ENCODE measurements around the gene SESN2. TPM values are rescaled to one million over a fixed set of nuclear protein-coding genes. Genes with fewer than 3 reads are reported as not detected.

The SESN2 gene
- total RNA-seq, 6 experiments from 2014 or later: 15.5 to 22.0 (median 17.4) TPM

DNA sequence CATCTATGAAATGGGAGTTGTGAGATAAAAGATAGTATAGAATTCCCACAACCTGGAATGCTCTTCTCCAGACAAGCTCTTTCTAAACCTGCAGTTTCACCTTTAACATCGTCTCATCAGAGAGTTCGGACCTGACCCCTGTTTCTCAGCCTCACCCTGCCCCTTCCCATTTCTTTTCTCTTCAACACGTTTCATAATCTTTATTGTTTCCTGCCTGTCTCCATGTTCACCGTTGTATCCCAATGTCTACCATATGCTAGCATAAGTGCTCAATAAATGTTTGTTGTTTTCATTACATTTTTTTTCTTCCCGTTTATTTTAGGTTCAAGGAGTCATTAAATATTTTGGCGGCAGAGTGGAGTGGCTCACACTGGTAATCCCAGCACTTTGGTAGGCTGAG is 32.4 kb downstream of the SESN2 start:
- Mint-ChIP-seq H3K27me3 (ENCODE audit: insufficient read depth) (peaks cover 4% of the 10 kb centered on the region), H3K9me3 (no peaks in the 10 kb centered on the region), H3K36me3 (ENCODE audit: low read depth) (no peaks in the 10 kb centered on the region), H3K4me1 (ENCODE audit: low read depth) (peaks cover 2% of the 10 kb centered on the region; the same call in 1 of the 2 replicates), H3K27ac (no peak overlapping the region), H3K4me3 (no peak overlapping the region)
- no peak for DNase-seq
- TF ChIP-seq, protein P1, sequence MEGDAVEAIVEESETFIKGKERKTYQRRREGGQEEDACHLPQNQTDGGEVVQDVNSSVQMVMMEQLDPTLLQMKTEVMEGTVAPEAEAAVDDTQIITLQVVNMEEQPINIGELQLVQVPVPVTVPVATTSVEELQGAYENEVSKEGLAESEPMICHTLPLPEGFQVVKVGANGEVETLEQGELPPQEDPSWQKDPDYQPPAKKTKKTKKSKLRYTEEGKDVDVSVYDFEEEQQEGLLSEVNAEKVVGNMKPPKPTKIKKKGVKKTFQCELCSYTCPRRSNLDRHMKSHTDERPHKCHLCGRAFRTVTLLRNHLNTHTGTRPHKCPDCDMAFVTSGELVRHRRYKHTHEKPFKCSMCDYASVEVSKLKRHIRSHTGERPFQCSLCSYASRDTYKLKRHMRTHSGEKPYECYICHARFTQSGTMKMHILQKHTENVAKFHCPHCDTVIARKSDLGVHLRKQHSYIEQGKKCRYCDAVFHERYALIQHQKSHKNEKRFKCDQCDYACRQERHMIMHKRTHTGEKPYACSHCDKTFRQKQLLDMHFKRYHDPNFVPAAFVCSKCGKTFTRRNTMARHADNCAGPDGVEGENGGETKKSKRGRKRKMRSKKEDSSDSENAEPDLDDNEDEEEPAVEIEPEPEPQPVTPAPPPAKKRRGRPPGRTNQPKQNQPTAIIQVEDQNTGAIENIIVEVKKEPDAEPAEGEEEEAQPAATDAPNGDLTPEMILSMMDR (IDR thresholded peaks at IDR 0.05): no peak

DNA sequence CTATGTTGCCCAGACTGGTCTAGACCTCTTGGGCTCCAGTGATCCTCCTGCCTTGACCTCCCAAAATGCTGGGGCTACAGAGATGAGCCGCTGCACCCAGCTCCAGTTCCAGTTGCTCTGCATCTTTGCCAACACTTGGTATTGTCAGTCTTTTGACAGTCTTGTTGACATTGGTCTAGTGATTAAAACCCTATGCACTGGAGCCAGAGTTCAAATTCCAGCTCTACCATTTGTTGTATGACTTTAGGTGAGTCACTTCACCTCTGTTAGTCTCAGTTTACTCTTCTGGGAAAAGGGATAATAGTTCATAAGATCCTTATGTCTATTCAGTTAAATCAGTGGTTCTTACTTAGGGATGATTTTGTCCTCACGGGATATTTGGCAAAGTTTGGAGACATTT is 36.6 kb downstream of the SESN2 start:
- H3K36me3 Mint-ChIP-seq (ENCODE audit: low read depth): no peaks in the 10 kb centered on the region
- H3K4me3 Mint-ChIP-seq: no peak overlapping the region
- H3K27me3 Mint-ChIP-seq (ENCODE audit: insufficient read depth): peaks cover 3% of the 10 kb centered on the region; the same call in 1 of the 2 replicates
- peaks cover 4% of the 10 kb centered on the region; the same call in 1 of the 2 replicates for H3K9me3 Mint-ChIP-seq
- DNase-seq: no peak
- peaks cover 9% of the 10 kb centered on the region; the same call in 1 of the 2 replicates for H3K4me1 Mint-ChIP-seq (ENCODE audit: low read depth)
- H3K27ac Mint-ChIP-seq: no peak overlapping the region
- TF ChIP-seq, protein P1 (IDR thresholded peaks at IDR 0.05): no peak

DNA sequence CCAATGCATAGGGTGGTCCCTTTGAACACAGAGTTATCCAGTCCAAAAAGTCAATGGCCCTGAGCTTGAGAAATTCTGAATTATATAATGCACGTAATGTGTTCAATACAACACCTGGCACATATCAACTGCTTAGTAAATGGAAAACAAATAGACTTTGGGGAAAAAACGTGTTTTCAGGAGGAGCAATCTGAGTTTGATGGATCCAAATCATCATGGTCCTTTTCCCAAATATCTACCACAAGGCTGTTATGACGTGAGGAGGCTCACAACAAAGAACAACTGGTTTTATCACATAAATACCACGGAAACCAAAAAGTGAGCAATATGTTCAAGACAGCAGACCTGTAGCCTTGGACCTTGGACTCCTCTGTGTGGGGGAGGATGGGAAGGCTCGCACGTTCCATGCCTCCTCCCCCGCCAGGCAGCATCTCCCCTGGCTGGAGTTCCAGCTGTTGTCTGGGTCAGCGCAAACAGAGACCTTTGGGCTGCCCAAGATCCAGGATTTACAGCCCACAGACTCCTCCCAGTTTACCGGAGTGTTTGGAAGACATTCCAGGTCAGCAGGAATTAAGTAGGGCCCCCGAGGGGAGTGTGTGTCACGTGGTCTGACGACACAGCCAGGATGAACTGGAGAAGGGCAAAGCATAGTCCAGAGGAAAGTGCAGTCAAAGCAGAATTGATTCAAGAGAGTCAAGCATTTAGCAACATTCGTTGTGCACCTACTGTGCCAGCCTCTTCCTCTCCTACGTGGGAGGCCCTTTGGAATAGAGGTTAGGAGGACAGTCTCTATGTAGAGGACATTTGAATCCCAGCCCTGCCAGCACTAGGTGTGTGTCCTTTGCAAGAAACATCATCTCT is 37.3 kb downstream of the SESN2 start:
- peaks cover 4% of the 10 kb centered on the region; the same call in 1 of the 2 replicates for H3K9me3 Mint-ChIP-seq
- H3K27ac Mint-ChIP-seq: no peak overlapping the region
- H3K4me1 Mint-ChIP-seq (ENCODE audit: low read depth): peaks cover 16% of the 10 kb centered on the region
- H3K27me3 Mint-ChIP-seq (ENCODE audit: insufficient read depth): peaks cover 3% of the 10 kb centered on the region; the same call in 1 of the 2 replicates
- H3K4me3 Mint-ChIP-seq: no peak overlapping the region
- DNase-seq: no peak
- H3K36me3 Mint-ChIP-seq (ENCODE audit: low read depth): no peaks in the 10 kb centered on the region
- TF ChIP-seq, protein P1 (IDR thresholded peaks at IDR 0.05): no peak

DNA sequence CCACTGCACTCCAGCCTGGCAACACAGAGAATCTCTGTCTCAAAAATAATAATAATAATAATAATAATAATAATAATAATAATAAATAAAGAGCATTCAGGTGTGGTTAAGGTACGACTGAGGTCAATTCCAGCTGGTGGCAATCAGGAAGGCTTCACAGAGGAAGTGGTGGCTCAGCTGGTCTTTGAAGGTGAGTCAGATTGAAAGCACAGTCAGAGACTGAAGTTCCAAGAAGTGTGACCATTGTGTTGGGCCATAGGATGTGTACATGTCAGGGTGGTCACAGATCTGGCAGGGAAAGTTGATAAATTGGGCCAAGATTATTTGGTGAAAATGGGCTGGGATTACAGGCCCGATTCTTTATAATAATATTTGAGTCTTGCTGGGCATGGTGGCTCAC is 38.5 kb downstream of the SESN2 start:
- Mint-ChIP-seq H3K27me3 (ENCODE audit: insufficient read depth) (peaks cover 6% of the 10 kb centered on the region), H3K4me3 (no peak overlapping the region), H3K4me1 (ENCODE audit: low read depth) (peaks cover 22% of the 10 kb centered on the region), H3K9me3 (peaks cover 4% of the 10 kb centered on the region; the same call in 1 of the 2 replicates), H3K27ac (no peak overlapping the region), H3K36me3 (ENCODE audit: low read depth) (no peaks in the 10 kb centered on the region)
- DNase-seq: no peak
- TF ChIP-seq, protein P1 (IDR thresholded peaks at IDR 0.05): no peak

DNA sequence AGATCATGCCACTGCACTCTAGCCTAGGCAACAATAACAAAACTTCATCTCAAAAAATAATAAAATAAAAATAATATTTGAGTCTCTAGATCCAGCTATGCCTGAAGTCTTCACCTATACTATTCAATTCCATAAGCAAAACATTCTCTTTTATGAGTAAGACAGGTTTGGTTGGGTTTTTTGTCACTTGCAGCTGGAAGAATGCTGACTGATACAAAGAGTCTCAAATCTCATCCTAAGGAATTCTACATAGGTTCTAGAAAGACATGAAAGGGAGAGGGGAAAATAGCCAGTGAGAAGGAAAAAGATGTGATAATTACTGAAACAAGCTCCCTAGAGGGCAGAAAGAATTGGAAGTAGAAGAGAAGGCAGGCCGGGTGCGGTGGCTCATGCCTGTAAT is 39.1 kb downstream of the SESN2 start:
- peaks cover 6% of the 10 kb centered on the region; the same call in 1 of the 2 replicates for H3K27me3 Mint-ChIP-seq (ENCODE audit: insufficient read depth)
- no peak overlapping the region for H3K27ac Mint-ChIP-seq
- H3K9me3 Mint-ChIP-seq: peaks cover 4% of the 10 kb centered on the region; the same call in 1 of the 2 replicates
- H3K4me3 Mint-ChIP-seq: no peak overlapping the region
- no peaks in the 10 kb centered on the region for H3K36me3 Mint-ChIP-seq (ENCODE audit: low read depth)
- no peak for DNase-seq
- TF ChIP-seq, protein P1 (IDR thresholded peaks at IDR 0.05): no peak
- peaks cover 22% of the 10 kb centered on the region for H3K4me1 Mint-ChIP-seq (ENCODE audit: low read depth)

All from HFFc6 (cell line).